Measurements from ENCODE around the gene PPFIA2.

PPFIA2 gene

DNA sequence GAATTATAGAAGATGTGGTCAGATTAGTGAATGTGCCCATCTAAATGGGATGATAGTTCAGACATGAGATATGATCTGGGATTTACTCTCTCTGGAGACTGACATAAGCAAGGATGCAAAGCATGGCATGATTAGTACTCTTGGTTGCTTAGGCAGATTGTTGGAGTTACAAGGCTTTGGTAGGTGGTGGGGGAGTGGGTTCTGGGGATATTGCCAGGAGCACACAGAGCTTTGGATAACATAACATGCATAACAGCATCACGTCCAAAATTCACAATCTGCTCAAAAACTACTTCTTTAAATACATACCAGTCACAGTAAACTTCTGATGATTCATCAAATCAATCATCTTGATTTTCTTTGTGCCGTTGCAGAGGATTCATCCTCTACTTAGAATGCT is 393.9 kb downstream of the PPFIA2 start:
- H3K36me3 ChIP-seq = no peaks in the 10 kb centered on the region
- no peaks in the 10 kb centered on the region for H3K27me3 ChIP-seq
- no peak overlapping the region for H3K4me3 ChIP-seq (ENCODE audit: low read depth, low read length)
- no peaks in the 10 kb centered on the region for H3K9me3 ChIP-seq
- TF ChIP-seq, protein P1, sequence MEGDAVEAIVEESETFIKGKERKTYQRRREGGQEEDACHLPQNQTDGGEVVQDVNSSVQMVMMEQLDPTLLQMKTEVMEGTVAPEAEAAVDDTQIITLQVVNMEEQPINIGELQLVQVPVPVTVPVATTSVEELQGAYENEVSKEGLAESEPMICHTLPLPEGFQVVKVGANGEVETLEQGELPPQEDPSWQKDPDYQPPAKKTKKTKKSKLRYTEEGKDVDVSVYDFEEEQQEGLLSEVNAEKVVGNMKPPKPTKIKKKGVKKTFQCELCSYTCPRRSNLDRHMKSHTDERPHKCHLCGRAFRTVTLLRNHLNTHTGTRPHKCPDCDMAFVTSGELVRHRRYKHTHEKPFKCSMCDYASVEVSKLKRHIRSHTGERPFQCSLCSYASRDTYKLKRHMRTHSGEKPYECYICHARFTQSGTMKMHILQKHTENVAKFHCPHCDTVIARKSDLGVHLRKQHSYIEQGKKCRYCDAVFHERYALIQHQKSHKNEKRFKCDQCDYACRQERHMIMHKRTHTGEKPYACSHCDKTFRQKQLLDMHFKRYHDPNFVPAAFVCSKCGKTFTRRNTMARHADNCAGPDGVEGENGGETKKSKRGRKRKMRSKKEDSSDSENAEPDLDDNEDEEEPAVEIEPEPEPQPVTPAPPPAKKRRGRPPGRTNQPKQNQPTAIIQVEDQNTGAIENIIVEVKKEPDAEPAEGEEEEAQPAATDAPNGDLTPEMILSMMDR (IDR thresholded peaks at IDR 0.05; ENCODE audit: low read depth, low read length) = no peak
- DNase-seq = no peak
- no peaks in the 10 kb centered on the region for H3K4me1 ChIP-seq

DNA sequence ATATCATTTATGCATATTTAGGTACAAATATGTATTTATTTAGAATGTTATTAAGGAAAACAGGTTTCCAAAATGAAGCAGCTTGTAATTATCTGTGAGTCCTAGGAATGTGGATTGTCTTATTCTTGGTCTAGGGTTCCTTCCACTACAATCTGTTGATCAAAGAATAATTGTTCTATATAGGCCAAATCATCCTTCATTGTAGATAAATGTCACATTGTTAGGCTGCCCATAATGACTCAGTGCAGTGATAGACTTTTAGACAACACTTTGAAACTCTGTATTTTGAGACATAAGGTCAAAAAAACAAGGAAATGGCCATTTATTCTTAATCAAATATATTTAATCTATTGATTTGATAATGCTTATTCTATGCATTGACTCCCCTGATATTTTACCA is 398.2 kb downstream of the PPFIA2 start:
- TF ChIP-seq, protein P1 (IDR thresholded peaks at IDR 0.05; ENCODE audit: low read depth, low read length) = no peak
- no peaks in the 10 kb centered on the region for H3K36me3 ChIP-seq
- H3K4me1 ChIP-seq = no peaks in the 10 kb centered on the region
- H3K9me3 ChIP-seq = no peaks in the 10 kb centered on the region
- no peak for DNase-seq
- no peaks in the 10 kb centered on the region for H3K27me3 ChIP-seq
- H3K4me3 ChIP-seq (ENCODE audit: low read depth, low read length) = no peak overlapping the region

DNA sequence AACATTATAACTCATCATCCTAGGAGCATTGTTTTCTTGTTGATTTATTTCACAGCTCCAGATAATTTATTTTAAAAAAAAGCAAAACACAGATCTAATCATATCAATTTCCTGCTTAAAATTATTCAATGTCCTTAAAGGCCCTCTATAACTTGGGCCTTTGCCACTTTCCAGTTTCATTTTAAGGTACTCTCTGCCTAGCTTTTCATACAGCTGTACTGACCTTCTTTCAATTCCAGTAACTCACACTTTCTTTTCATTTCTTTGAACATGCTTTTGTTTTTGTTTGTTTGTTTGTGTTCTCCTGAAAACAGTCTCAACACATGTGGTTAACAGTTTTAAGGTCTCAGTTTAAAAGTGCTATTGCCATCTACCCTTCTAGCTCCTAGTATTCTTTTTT is 399.4 kb downstream of the PPFIA2 start:
- TF ChIP-seq, protein P1 (IDR thresholded peaks at IDR 0.05; ENCODE audit: low read depth, low read length) = no peak
- DNase-seq = no peak
- no peaks in the 10 kb centered on the region for H3K27me3 ChIP-seq
- no peaks in the 10 kb centered on the region for H3K4me1 ChIP-seq
- H3K9me3 ChIP-seq = no peaks in the 10 kb centered on the region
- H3K36me3 ChIP-seq = no peaks in the 10 kb centered on the region
- H3K4me3 ChIP-seq (ENCODE audit: low read depth, low read length) = no peak overlapping the region

DNA sequence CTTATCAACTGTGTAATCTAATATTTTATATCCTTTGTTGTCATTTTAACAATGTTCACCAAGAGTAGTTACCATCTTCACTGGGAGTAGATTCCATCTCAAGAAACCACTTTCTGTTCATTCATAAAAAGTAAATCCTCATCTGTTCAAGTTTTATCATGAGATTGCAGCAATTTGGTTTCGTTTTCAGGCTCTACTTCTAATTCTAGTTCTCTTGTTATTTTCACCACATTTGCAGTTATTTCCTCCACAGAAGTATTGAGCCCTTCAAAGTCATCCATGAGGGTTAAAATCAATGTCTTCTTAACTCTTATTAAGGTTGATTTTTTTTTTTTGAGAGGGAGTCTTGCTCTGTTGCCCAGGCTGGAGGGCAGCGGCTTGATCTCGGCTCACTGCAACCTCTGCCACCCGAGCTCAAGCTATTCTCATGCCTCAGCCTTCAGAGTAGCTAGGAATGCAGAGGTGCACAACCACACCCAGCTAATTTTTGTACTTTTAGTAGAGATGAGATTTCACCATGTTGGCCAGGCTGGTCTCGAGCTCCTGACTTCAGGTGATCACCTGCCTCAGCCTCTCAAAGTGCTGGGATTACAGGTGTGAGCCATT is 404.7 kb downstream of the PPFIA2 start:
- no peak for DNase-seq
- no peaks in the 10 kb centered on the region for H3K9me3 ChIP-seq
- TF ChIP-seq, protein P1 (IDR thresholded peaks at IDR 0.05; ENCODE audit: low read depth, low read length) = no peak
- no peaks in the 10 kb centered on the region for H3K4me1 ChIP-seq
- H3K27me3 ChIP-seq = no peaks in the 10 kb centered on the region
- peak overlapping the region; percentile 38 for H3K4me3 ChIP-seq (ENCODE audit: low read depth, low read length)
- no peaks in the 10 kb centered on the region for H3K36me3 ChIP-seq

DNA sequence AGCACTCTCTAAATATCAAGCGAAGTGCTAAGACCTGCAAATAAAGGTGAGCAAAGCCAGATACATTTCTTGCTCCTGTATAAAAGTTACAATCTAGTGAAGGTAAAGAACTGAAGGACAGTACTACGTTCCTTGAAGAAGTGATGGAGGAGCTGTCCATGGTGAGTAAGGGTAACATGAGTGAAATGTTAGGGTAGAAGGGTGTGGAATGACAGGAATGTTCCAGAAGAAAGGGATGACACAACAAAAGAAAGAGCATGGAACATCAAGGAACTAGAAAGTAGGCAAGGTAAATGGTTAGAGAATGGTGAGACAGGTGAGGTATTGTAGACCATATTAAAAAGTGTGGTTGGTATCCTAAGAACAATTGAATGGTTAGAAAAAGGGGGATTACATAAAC is 408.8 kb downstream of the PPFIA2 start:
- no peaks in the 10 kb centered on the region for H3K36me3 ChIP-seq
- no peak for DNase-seq
- H3K4me3 ChIP-seq (ENCODE audit: low read depth, low read length) = no peak overlapping the region

DNA sequence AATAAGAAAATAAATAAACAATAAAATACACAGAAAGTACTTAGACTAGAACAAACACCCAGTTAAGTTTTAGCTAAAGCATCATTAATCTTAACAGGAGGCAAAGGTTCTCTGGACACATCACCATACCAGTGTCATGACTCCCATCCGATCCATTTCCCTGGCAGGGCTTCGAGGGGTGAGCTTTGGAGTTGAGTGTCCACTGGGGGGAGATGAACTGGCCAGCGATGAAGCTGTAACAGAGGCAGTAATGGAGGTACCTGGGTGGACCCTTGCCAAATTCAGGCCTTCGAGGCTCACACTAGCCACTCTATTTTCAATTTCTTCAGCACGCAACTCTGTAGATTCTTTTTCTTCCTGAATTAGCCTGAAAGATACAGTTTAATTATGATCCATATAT is 411.7 kb downstream of the PPFIA2 start:
- H3K27me3 ChIP-seq = no peaks in the 10 kb centered on the region
- no peaks in the 10 kb centered on the region for H3K36me3 ChIP-seq
- no peaks in the 10 kb centered on the region for H3K4me1 ChIP-seq
- H3K4me3 ChIP-seq (ENCODE audit: low read depth, low read length) = no peak overlapping the region
- no peaks in the 10 kb centered on the region for H3K9me3 ChIP-seq
- DNase-seq = no peak
- TF ChIP-seq, protein P1 (IDR thresholded peaks at IDR 0.05; ENCODE audit: low read depth, low read length) = no peak

More for the DNA sequence above, 408.8 kb downstream of the PPFIA2 start:
- Histone ChIP-seq H3K4me1 (no peaks in the 10 kb centered on the region), H3K27me3 (no peaks in the 10 kb centered on the region), H3K9me3 (no peaks in the 10 kb centered on the region)
- TF ChIP-seq, protein P1 (IDR thresholded peaks at IDR 0.05; ENCODE audit: low read depth, low read length) = no peak
